C4-2B (cell line): Measurements from ENCODE around the gene ZNF407.

Experiments used
- ZFX ChIP-seq: fragments of 450-650 bp; IDR thresholded peaks from 2 replicates; pipeline ENCODE4 v1.6.1; 2017
- TF ChIP-seq, protein P1 (sequence below): fragments of 450-650 bp; conservative IDR thresholded peaks from 2 replicates; pipeline ENCODE4 v1.5.1; 2017; ENCODE audit warnings: mild to moderate bottlenecking

DNA sequence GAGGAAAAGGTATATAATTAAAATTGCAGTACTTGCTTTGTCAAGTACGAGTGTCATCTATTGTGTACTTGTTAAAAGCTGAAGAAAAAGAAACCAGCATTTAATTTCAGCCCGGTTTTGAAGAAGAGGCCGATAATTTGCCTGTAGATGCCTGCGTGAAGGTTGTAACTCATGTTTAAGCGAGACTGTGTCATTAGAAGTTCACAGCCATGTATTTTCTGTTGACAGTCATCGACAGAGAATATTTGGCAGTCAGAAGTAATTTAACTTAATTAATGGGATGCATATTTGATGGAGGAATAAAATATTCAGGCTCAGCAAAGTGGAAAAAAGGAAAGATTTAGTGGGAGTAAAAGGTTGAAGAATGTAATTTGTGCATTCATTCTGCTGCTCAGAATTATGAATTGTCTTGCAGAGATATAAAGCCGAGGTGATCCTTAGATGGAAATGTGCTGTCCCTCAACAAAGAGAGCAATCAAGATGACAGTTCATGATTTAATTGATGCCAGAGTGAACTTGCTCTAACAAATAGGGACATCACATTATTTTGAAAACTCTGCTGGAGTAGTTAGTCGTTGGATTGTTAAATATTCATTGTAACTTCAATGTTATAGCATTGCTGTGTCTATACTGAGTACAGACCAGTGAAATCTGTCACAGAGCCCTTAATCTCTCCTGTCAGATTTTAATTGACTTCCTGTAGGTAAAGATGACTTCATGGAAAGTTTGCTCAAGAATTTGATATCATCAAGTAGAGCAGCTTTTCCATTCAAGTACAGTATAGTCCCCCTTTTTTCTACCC is 53.9 kb downstream of the ZNF407 start:
- TF ChIP-seq, protein P1, sequence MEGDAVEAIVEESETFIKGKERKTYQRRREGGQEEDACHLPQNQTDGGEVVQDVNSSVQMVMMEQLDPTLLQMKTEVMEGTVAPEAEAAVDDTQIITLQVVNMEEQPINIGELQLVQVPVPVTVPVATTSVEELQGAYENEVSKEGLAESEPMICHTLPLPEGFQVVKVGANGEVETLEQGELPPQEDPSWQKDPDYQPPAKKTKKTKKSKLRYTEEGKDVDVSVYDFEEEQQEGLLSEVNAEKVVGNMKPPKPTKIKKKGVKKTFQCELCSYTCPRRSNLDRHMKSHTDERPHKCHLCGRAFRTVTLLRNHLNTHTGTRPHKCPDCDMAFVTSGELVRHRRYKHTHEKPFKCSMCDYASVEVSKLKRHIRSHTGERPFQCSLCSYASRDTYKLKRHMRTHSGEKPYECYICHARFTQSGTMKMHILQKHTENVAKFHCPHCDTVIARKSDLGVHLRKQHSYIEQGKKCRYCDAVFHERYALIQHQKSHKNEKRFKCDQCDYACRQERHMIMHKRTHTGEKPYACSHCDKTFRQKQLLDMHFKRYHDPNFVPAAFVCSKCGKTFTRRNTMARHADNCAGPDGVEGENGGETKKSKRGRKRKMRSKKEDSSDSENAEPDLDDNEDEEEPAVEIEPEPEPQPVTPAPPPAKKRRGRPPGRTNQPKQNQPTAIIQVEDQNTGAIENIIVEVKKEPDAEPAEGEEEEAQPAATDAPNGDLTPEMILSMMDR: no peak
- TF ChIP-seq ZFX: no peak
